Measurements from ENCODE around the gene NEGR1. TPM values are rescaled to one million over a fixed set of nuclear protein-coding genes. Genes with fewer than 3 reads are reported as not detected.

The NEGR1 gene
- total RNA-seq, 2 experiments from 2014 or later = not detected

GRCh38 chr1:72050551-72050950 lies 231.8 kb downstream of the NEGR1 start:
- Histone ChIP-seq H3K9me3 (ENCODE audit: low read length) (no peaks in the 10 kb centered on the region), H3K4me2 (ENCODE audit: low read length) (no peak overlapping the region), H4K20me1 (ENCODE audit: insufficient read depth, low read length) (no peaks in the 10 kb centered on the region), H3K4me3 (ENCODE audit: low read depth, low read length, poor library complexity, severe bottlenecking) (no peak overlapping the region), H3K9me2 (ENCODE audit: insufficient read depth, low read length) (no peaks in the 10 kb centered on the region), H3K36me3 (ENCODE audit: insufficient read depth, low read length) (no peaks in the 10 kb centered on the region), H3K4me1 (ENCODE audit: insufficient read depth, low read length, poor library complexity, severe bottlenecking) (no peaks in the 10 kb centered on the region), H3K27ac (ENCODE audit: low read depth, low read length, poor library complexity, severe bottlenecking) (no peak overlapping the region), H3K79me2 (ENCODE audit: insufficient read depth, low read depth, low read length) (no peaks in the 10 kb centered on the region), H2AFZ (ENCODE audit: low read length) (no peak overlapping the region)
- no peak for TF ChIP-seq CTCF (conservative IDR thresholded peaks at IDR 0.05; ENCODE audit: low read length)
- TF ChIP-seq EZH2phosphoT487 (IDR thresholded peaks at IDR 0.05; ENCODE audit: borderline replicate concordance, low read depth, low read length) = no peak
- intact Hi-C loops (cut with micrococcal nuclease; ENCODE audit: unreplicated experiment) = no loop called here
- DNase-seq (ENCODE audit: low spot score) = no peak
- CTCF ChIA-PET (ENCODE audit: unreplicated experiment) = no interaction called here
- POLR2A ChIA-PET = no interaction called here
- no TSS peak for BruUV-seq (replicated peaks)

GRCh38 chr1:72037745-72038343 lies 244.5 kb downstream of the NEGR1 start:
- Histone ChIP-seq H3K79me2 (ENCODE audit: insufficient read depth, low read depth, low read length) (no peaks in the 10 kb centered on the region), H3K4me3 (ENCODE audit: low read depth, low read length, poor library complexity, severe bottlenecking) (no peak overlapping the region), H3K4me2 (ENCODE audit: low read length) (no peak overlapping the region), H3K36me3 (ENCODE audit: insufficient read depth, low read length) (no peaks in the 10 kb centered on the region), H4K20me1 (ENCODE audit: insufficient read depth, low read length) (no peaks in the 10 kb centered on the region), H2AFZ (ENCODE audit: low read length) (no peak overlapping the region), H3K9me3 (ENCODE audit: low read length) (no peaks in the 10 kb centered on the region), H3K9me2 (ENCODE audit: insufficient read depth, low read length) (no peaks in the 10 kb centered on the region), H3K27ac (ENCODE audit: low read depth, low read length, poor library complexity, severe bottlenecking) (no peak overlapping the region), H3K4me1 (ENCODE audit: insufficient read depth, low read length, poor library complexity, severe bottlenecking) (no peaks in the 10 kb centered on the region)
- ChIA-PET CTCF (ENCODE audit: unreplicated experiment) (no interaction called here), POLR2A (interaction anchor here (0.6 kb wide), 1 partner anchor 24 kb away, joined by 3 read pairs; no protein-coding TSS in a partner anchor)
- intact Hi-C loops (cut with micrococcal nuclease; ENCODE audit: unreplicated experiment) = loop anchor here (2.0 to 5.0 kb wide), 2 partner anchors 447 to 946 kb away; no protein-coding TSS in a partner anchor
- BruUV-seq (replicated peaks) = no TSS peak
- TF ChIP-seq EZH2phosphoT487 (IDR thresholded peaks at IDR 0.05; ENCODE audit: borderline replicate concordance, low read depth, low read length) (no peak), CTCF (conservative IDR thresholded peaks at IDR 0.05; ENCODE audit: low read length) (peak; percentile 82)
- peak; percentile 45 for DNase-seq (ENCODE audit: low spot score)

- H3K79me2 ChIP-seq (ENCODE audit: insufficient read depth, low read depth, low read length) = no peaks in the 10 kb centered on the region
- POLR2A ChIA-PET = no interaction called here
- intact Hi-C loops (cut with micrococcal nuclease; ENCODE audit: unreplicated experiment) = loop anchor here (5.0 kb wide), 1 partner anchor 943 kb away; no protein-coding TSS in a partner anchor
- H2AFZ ChIP-seq (ENCODE audit: low read length) = no peak overlapping the region
- DNase-seq (ENCODE audit: low spot score) = no peak
- TF ChIP-seq CTCF (conservative IDR thresholded peaks at IDR 0.05; ENCODE audit: low read length) (no peak), EZH2phosphoT487 (IDR thresholded peaks at IDR 0.05; ENCODE audit: borderline replicate concordance, low read depth, low read length) (no peak)
- H3K4me3 ChIP-seq (ENCODE audit: low read depth, low read length, poor library complexity, severe bottlenecking) = no peak overlapping the region
- no TSS peak for BruUV-seq (replicated peaks)
- no peak overlapping the region for H3K4me2 ChIP-seq (ENCODE audit: low read length)
- CTCF ChIA-PET (ENCODE audit: unreplicated experiment) = no interaction called here
- H4K20me1 ChIP-seq (ENCODE audit: insufficient read depth, low read length) = no peaks in the 10 kb centered on the region
- H3K36me3 ChIP-seq (ENCODE audit: insufficient read depth, low read length) = no peaks in the 10 kb centered on the region
- no peak overlapping the region for H3K27ac ChIP-seq (ENCODE audit: low read depth, low read length, poor library complexity, severe bottlenecking)
- H3K4me1 ChIP-seq (ENCODE audit: insufficient read depth, low read length, poor library complexity, severe bottlenecking) = no peaks in the 10 kb centered on the region
- no peaks in the 10 kb centered on the region for H3K9me2 ChIP-seq (ENCODE audit: insufficient read depth, low read length)
- H3K9me3 ChIP-seq (ENCODE audit: low read length) = no peaks in the 10 kb centered on the region
Measured at GRCh38 chr1:72034827-72035226, 247.5 kb downstream of the NEGR1 start.

Data from OCI-LY7 (cell line).